AG10803 (cell line): ENCODE results near the gene TSHZ1.

Experiments used
- DNase-seq: peaks from one replicate; pipeline ENCODE4 v3.0.0; 2010; ENCODE audit warnings: low read depth
- H3K4me3 ChIP-seq: 2 replicates; pipeline ENCODE4 v1.5.1; 2011; ENCODE audit warnings: mild to moderate bottlenecking, low read length, control low read depth
- CTCF ChIP-seq: conservative IDR thresholded peaks from 2 replicates; pipeline ENCODE4 v1.5.1; 2011; ENCODE audit warnings: mild to moderate bottlenecking, low read length, control low read depth, inconsistent platforms

TSHZ1 gene

GRCh38 chr18:75293591-75293990, 83.0 kb downstream of the TSHZ1 start:
- H3K4me3 ChIP-seq: no peak overlapping the region
- TF ChIP-seq CTCF: no peak
- no peak for DNase-seq

GRCh38 chr18:75297731-75298130, 87.1 kb downstream of the TSHZ1 start:
- no peak overlapping the region for H3K4me3 ChIP-seq
- no peak for TF ChIP-seq CTCF
- peak; percentile 37 for DNase-seq

GRCh38 chr18:75304678-75305557, 94.3 kb downstream of the TSHZ1 start:
- H3K4me3 ChIP-seq: no peak overlapping the region
- no peak for DNase-seq
- no peak for TF ChIP-seq CTCF

GRCh38 chr18:75305984-75306383, 95.4 kb downstream of the TSHZ1 start:
- H3K4me3 ChIP-seq: no peak overlapping the region
- DNase-seq: no peak
- TF ChIP-seq CTCF: no peak

- no peak for TF ChIP-seq CTCF
- no peak for DNase-seq
- H3K4me3 ChIP-seq: no peak overlapping the region
These were observed 96.9 kb downstream of the TSHZ1 start for GRCh38 chr18:75307530-75307929.

GRCh38 chr18:75309564-75309963, 99.0 kb downstream of the TSHZ1 start:
- DNase-seq: no peak
- H3K4me3 ChIP-seq: no peak overlapping the region
- no peak for TF ChIP-seq CTCF

- no peak overlapping the region for H3K4me3 ChIP-seq
- no peak; the same call in 1 of the 2 replicates for TF ChIP-seq CTCF
- no peak for DNase-seq
These were observed 103.5 kb downstream of the TSHZ1 start for GRCh38 chr18:75314117-75314516.
